DOHH2 (cell line): ENCODE measurements around the gene EDN1.

Experiments
- EZH2phosphoT487 ChIP-seq: fragments of 200-600 bp; sonication (generic); IDR thresholded peaks from 2 replicates; pipeline ENCODE4 v1.6.1; 2017; ENCODE audit warnings: borderline replicate concordance, mild to moderate bottlenecking, antibody characterized with exemption, low read length, moderate library complexity, mixed read lengths
- TF ChIP-seq, protein P1 (sequence below): fragments of 200-600 bp; sonication (generic); IDR thresholded peaks from one replicate; pipeline ENCODE4 v1.5.1; 2014; ENCODE audit warnings: antibody characterized with exemption, mild to moderate bottlenecking, low read depth, low read length; ENCODE audit not compliant: poor library complexity, severe bottlenecking

- TF ChIP-seq, protein P1, sequence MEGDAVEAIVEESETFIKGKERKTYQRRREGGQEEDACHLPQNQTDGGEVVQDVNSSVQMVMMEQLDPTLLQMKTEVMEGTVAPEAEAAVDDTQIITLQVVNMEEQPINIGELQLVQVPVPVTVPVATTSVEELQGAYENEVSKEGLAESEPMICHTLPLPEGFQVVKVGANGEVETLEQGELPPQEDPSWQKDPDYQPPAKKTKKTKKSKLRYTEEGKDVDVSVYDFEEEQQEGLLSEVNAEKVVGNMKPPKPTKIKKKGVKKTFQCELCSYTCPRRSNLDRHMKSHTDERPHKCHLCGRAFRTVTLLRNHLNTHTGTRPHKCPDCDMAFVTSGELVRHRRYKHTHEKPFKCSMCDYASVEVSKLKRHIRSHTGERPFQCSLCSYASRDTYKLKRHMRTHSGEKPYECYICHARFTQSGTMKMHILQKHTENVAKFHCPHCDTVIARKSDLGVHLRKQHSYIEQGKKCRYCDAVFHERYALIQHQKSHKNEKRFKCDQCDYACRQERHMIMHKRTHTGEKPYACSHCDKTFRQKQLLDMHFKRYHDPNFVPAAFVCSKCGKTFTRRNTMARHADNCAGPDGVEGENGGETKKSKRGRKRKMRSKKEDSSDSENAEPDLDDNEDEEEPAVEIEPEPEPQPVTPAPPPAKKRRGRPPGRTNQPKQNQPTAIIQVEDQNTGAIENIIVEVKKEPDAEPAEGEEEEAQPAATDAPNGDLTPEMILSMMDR, result no peak
- no peak for TF ChIP-seq EZH2phosphoT487
These were observed 55.0 kb downstream of the EDN1 start for GRCh38 chr6:12344961-12345693.
